Mucosa of descending colon (tissue), 3 donors: ENCODE data around the gene KCNK7. TPM values are rescaled to one million over a fixed set of nuclear protein-coding genes. Genes with fewer than 3 reads are reported as not detected.

ENCODE experiments used
- ATAC-seq: fragments of 200-7000 bp; cut with Tn5 transposase; one replicate; pipeline ENCODE4 v1.9.1; 2020; ENCODE audit warnings: mild to moderate bottlenecking, moderate library complexity
- DNase-seq, 3 donors: peaks; one replicate each; pipeline ENCODE4 v3.0.0-alpha.2; 2020
- H3K36me3 ChIP-seq: fragments of 200-600 bp; one replicate; pipeline ENCODE4 v1.8.0; 2021; ENCODE audit warnings: low read depth, mild to moderate bottlenecking
- H3K4me1 ChIP-seq: fragments of 200-600 bp; one replicate; pipeline ENCODE4 v1.8.0; 2021; ENCODE audit warnings: low read depth, mild to moderate bottlenecking
- H3K4me3 ChIP-seq: fragments of 200-600 bp; one replicate; pipeline ENCODE4 v1.8.0; 2021; ENCODE audit warnings: mild to moderate bottlenecking
- H3K9me3 ChIP-seq: fragments of 200-600 bp; one replicate; pipeline ENCODE4 v1.8.0; 2021; ENCODE audit warnings: mild to moderate bottlenecking
- intact Hi-C, 2 donors: fragments of 100-400 bp; cut with DNase I in 1 of 2; cut with micrococcal nuclease in 1 of 2; formaldehyde crosslinking; loops; one replicate each; pipeline versions ENCODE4 v1.11.0 to v1.11.1; 2022; cut with DNase I, micrococcal nuclease
- total RNA-seq, 3 donors: library from RNA; stranded (reverse); fragmentation: NEBNext Ultra II Directional in 2 of 3; extraction: Animal tissue kit (Norgen Biotek cat#: 25700) in 2 of 3; gene quantifications; one replicate each; pipeline versions ENCODE4 v1.2.1 to v1.2.4, GENCODE V29; 2021 to 2023
- TF ChIP-seq, protein P1 (sequence below): fragments of 200-600 bp; IDR thresholded peaks from one replicate; pipeline ENCODE4 v1.8.0; 2022; ENCODE audit warnings: antibody characterized with exemption, mild to moderate bottlenecking
- donor health status: DM: no; HTN: no; CAD: no; lungs with moderate emphysema.
- donor health status: DM: no; HTN: no; CAD: no.
- donor health status: DM: no; HTN: yes; CAD: no.

Gene KCNK7
- total RNA-seq, 3 donors from 2014 or later = 0.49 to 1.7 (median 1.5) TPM

DNA sequence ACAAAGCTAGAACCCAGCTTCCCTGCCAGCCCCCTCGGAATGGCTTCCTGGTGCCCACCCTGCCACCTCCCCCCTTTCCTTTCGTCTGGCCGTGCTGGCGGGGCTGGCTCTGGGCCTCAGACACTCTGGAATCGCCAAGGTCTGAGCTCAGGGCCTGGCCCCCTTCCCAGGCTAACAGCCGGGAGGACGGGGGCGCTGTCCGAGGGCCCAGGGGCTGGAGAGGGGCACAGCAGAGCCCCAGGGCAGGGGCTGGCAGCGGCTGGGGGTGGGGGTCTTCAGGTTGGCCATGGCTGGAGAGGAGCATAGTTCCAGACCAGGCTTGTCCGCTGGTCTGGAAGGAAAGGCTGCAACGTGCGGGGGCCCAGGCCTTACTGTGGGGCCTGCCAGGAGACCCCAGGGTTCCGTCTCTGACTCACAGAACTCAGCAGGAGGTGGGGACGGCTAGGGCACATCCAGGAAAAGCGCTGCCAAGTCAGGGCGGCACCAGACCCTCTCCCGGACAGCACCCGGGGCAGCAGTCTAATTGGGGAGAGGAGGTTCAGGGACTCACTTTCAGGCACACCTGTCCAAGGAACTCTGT is 36.6 kb downstream of the KCNK7 start:
- Histone ChIP-seq H3K36me3 (no peaks in the 10 kb centered on the region), H3K9me3 (no peaks in the 10 kb centered on the region), H3K4me1 (peaks cover 25% of the 10 kb centered on the region), H3K4me3 (no peak overlapping the region)
- peak; percentile 2 for ATAC-seq
- peak; percentile 38 to 75 (median 66) for DNase-seq
- intact Hi-C loops = no loop called here
- TF ChIP-seq, protein P1, sequence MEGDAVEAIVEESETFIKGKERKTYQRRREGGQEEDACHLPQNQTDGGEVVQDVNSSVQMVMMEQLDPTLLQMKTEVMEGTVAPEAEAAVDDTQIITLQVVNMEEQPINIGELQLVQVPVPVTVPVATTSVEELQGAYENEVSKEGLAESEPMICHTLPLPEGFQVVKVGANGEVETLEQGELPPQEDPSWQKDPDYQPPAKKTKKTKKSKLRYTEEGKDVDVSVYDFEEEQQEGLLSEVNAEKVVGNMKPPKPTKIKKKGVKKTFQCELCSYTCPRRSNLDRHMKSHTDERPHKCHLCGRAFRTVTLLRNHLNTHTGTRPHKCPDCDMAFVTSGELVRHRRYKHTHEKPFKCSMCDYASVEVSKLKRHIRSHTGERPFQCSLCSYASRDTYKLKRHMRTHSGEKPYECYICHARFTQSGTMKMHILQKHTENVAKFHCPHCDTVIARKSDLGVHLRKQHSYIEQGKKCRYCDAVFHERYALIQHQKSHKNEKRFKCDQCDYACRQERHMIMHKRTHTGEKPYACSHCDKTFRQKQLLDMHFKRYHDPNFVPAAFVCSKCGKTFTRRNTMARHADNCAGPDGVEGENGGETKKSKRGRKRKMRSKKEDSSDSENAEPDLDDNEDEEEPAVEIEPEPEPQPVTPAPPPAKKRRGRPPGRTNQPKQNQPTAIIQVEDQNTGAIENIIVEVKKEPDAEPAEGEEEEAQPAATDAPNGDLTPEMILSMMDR = no peak

DNA sequence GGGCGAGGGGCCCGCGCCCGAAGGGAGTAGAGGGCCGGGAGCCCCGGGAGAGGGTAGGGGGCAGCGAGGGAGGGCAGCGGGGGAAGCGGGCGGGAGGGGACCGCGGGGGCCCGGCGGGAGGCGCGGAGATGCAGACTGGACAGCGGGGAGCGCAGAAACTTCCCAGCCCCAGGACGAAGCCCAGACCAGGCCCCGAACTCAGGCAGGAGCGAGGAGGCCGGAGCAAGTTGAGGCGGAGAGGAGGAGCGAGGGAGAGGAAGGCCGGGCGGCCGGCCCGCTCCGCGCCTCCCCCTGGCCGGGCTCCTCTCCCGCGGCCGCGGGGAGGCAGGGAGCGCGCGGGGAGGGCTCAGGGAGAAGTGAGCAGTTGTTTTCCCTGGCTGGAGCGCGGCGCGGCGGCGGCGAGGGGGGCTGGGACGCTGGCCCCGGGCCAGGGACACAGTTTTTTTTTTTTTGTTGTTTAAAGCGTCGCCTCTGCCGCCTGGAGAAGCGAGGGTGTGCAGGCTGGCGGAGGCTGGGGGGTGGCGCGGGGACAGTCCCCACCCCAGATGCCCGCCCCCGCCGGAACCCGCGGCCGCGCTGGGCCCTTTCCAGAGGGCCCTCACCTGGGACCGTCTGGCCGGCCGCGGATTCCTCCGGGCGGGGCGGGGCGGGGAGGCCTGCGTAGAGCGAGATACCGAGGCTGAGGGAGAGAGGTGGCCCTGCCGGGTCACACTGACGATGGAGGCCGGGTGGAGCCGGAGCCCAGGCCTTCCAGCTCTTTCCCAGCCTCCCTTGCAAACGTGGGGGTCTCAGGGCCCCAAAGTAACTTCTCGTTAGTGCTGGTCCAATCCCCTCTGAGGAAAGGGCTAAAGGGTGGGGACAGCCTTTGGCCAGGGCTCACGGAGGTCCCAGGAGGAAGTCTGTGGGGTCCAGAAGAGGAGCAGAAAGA is 37.3 kb downstream of the KCNK7 start, which contains the start of gene LTBP3:
Gene LTBP3, minus strand, starts transcription at position 358 of the 928 bp plus-strand sequence. CDS start 400 bp downstream, outside the sequence.
- intact Hi-C loops = no loop called here
- DNase-seq (peak; percentile 63 to 79 (median 77)), ATAC-seq (peak; percentile 69)
- Histone ChIP-seq H3K4me1 (peaks cover 25% of the 10 kb centered on the region), H3K36me3 (no peaks in the 10 kb centered on the region), H3K9me3 (no peaks in the 10 kb centered on the region), H3K4me3 (peak within 1 kb of the TSS; percentile 17)
- TF ChIP-seq, protein P1 = peak; percentile 6

DNA sequence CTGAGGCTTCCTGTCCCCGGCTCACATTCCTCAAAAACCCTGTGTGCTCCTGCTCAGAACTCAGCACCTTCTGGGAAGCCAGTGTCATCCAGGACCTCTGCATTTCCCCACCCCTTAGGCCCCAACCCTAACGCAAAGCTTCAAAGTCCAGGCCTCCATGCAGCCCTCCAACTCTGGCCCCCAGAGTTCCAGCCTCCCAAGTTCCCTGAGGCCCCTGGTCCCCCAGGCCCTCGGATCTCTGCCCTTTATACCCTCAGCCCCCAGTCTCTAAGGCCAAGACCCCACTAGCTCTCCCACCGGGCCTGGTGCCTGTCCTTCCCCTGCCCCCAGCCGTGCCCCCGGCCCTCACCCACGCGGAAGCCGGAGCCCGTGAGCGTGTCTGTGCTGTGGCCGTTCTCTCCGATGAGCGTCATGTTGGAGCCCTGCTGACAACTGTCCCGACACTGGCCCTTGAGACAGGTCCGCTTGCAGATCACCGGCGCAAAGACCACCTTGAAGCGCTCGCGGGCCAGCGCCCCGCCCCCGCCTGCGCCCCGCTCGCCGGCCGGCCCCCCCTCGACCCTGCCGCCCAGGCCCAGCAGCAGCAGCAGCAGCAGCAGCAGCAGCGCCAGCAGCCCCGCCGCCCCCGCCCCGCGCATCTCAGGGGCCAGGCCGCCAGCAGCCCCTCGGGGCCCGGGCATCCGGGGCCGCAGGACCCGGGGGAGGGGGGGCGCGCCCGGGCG is 38.2 kb downstream of the KCNK7 start:
- intact Hi-C loops = no loop called here
- H3K4me1 ChIP-seq = peaks cover 25% of the 10 kb centered on the region
- H3K4me3 ChIP-seq = peak overlapping the region; percentile 17
- no peaks in the 10 kb centered on the region for H3K36me3 ChIP-seq
- DNase-seq = peak in 1 of 3 donors; percentile 57
- TF ChIP-seq, protein P1 = no peak
- no peak for ATAC-seq
- H3K9me3 ChIP-seq = no peaks in the 10 kb centered on the region

DNA sequence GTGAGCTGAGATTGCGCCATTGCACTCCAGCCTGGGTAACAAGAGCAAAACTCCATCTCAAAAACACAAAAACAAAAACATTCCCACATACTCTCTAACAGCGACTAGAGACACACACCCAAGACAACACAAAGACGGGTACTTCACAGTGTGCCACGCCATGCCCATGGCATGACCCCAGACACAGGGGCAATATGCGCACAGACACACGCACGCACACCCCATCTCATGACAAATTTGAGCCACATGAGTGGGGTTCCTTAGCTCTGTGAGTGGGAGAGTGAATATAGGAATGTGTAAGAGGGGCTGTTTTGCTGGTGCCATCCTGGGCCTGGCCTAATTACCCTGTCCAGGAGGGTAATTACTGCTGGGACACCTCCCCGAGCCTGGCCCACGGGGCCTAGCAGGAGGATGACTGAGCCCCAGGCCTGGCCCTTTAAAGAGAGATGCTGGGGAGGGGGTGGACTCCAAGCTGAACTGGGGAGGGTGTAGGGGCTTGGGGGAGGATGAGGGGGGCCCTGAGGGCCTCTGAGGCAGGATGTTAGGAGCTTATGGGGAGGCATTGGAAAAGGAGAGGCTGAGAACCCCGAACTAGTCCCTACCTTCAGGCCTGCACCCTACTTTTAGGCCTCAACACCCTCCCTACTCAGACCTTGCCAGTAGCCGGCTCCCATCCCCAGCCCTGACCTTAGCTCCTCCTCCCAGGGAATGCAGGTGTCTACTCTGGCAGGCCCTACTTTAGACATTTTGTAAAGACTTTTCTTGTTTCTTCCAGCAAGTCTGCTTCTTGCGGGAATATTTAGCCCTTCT is 38.9 kb downstream of the KCNK7 start:
- Histone ChIP-seq H3K9me3 (no peaks in the 10 kb centered on the region), H3K36me3 (no peaks in the 10 kb centered on the region), H3K4me1 (peaks cover 32% of the 10 kb centered on the region), H3K4me3 (no peak overlapping the region)
- intact Hi-C loops = no loop called here
- ATAC-seq = no peak
- TF ChIP-seq, protein P1 = no peak
- no peak for DNase-seq
